ENCODE data around the gene OLFM1.
A peak's percentile ranks its signal among the peaks of the same experiment; 100 is the strongest.

DNA sequence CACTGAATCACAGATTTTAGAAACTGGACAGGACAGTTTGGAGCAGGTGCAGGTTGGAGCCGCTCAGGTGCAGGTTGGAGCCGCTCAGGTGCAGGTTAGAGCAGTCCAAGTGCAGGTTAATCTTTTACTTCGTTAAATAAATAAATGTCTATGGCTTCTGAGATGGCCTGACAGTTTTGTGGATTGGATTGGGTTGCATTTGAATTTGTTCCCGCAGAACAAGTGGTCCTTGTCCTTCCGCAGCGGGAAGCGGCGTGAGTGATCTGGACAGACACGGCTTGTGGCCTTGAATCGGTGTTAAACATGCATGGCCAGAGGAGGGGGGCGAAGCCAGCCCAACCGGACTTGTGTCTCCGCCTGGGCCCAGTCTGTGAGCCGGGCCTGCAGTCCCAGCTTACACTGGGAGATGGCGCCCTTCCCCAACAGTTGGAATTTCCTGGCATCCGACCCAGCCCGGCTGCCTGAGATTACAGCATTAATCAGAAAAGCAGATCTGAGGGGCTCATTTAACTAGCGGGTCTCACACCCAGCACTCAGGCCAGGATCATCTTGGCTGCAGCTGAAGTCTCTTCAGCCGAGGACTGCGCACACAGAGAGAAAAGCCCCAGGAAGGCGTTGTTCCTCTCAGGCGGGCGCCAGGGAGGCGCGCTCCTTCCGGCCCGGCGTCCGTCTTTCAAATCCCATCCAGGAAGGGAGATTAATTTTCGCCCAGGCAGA, 1.5 kb upstream of the OLFM1 start:
- TF ChIP-seq, protein P1, sequence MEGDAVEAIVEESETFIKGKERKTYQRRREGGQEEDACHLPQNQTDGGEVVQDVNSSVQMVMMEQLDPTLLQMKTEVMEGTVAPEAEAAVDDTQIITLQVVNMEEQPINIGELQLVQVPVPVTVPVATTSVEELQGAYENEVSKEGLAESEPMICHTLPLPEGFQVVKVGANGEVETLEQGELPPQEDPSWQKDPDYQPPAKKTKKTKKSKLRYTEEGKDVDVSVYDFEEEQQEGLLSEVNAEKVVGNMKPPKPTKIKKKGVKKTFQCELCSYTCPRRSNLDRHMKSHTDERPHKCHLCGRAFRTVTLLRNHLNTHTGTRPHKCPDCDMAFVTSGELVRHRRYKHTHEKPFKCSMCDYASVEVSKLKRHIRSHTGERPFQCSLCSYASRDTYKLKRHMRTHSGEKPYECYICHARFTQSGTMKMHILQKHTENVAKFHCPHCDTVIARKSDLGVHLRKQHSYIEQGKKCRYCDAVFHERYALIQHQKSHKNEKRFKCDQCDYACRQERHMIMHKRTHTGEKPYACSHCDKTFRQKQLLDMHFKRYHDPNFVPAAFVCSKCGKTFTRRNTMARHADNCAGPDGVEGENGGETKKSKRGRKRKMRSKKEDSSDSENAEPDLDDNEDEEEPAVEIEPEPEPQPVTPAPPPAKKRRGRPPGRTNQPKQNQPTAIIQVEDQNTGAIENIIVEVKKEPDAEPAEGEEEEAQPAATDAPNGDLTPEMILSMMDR (IDR thresholded peaks at IDR 0.05) = peak; percentile 78 to 97 (median 96)
- TF ChIP-seq POLR2AphosphoS5 (IDR thresholded peaks at IDR 0.05) = no peak
- TF ChIP-seq POLR2A (IDR thresholded peaks at IDR 0.05) = no peak

Measured in breast epithelium (tissue), 3 donors.